ENCODE data around the gene PIGX. TPM values are rescaled to one million over a fixed set of nuclear protein-coding genes. Genes with fewer than 3 reads are reported as not detected.
A peak's percentile ranks its signal among the peaks of the same experiment; 100 is the strongest.
"Not testable (repeated sequence)": the region's sequence is repeated elsewhere in the genome, so short reads cannot be mapped to it uniquely, and the experiment has no call there.

The PIGX gene
- total RNA-seq, 2 experiments from 2014 or later: 30.7 to 32.8 TPM

DNA sequence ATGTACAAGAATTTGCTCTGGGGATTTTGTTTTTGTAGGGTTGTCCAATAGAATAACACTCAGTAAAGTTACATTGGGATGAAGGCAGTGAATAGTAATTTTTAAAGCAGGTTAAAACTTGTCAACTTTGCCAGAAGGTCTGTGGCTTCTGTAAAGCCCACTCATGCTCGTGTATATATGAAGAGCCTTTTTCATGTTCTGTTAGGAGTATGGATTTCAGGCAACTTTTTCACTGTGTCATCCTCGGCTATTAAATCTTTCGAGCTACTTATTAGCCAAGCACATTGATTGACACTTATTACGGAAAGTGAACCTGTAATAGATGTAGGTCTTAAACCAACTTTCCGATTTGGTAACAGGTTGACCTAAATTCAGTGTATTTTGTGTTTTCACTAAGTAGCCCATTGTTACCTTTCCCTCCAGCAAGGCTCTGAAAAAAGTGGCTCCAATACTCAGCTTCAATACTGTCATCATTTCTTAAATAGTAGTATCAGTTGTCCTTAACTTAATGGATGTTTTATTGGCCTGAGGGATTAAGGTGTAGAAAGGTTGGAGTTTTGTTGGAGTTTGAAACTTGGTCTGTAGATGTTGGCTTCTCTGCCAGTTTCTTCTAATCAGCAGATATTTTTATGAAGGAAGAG, 29.2 kb downstream of the PIGX start:
- no peaks in the 10 kb centered on the region for H3K27me3 Mint-ChIP-seq (ENCODE audit: low read depth)
- H3K27ac Mint-ChIP-seq: peak overlapping the region; percentile 98
- intact Hi-C loops (cut with micrococcal nuclease): loop anchor here (2.0 kb wide), 1 partner anchor 17 kb away; no protein-coding TSS in a partner anchor
- peaks cover 23% of the 10 kb centered on the region for H3K4me1 Mint-ChIP-seq (ENCODE audit: low read depth)
- CTCF ChIA-PET: interaction anchor here (0.6 to 1.4 kb wide), 3 partner anchors 29 to 125 kb away, joined by 3 to 5 read pairs (median 3); partner anchors contain the start of genes CEP19 and PIGX
- H3K36me3 Mint-ChIP-seq (ENCODE audit: low read depth): peaks cover 16% of the 10 kb centered on the region
- DNase-seq: no peak
- peak overlapping the region; percentile 100 for H3K4me3 Mint-ChIP-seq
- no peaks in the 10 kb centered on the region for H3K9me3 Mint-ChIP-seq

DNA sequence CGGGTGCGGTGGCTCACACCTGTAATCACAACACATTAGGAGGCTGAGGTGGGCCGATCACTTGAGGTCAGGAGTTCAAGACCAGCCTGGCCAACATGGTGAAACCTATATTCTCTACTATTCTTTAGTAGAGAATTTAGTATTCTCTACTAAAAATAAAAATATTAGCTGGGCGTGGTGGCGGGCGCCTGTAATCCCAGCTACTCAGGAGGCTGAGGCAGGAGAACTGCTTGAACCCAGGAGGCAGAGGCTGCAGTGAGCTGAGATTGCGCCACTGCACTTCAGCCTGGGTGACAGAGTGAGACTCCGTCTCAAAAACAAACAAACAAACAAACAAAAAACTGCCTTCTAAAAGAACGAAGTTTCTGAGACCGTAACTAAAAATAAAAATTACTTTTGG, 31.4 kb downstream of the PIGX start:
- H3K36me3 Mint-ChIP-seq (ENCODE audit: low read depth): peaks cover 26% of the 10 kb centered on the region
- DNase-seq; H3K4me3 Mint-ChIP-seq; intact Hi-C loops (cut with micrococcal nuclease); H3K9me3 Mint-ChIP-seq; H3K27ac Mint-ChIP-seq; H3K27me3 Mint-ChIP-seq (ENCODE audit: low read depth): not testable (repeated sequence)
- CTCF ChIA-PET: interaction anchor here (2.1 kb wide), 1 partner anchor 9 kb away, joined by 7 read pairs; no protein-coding TSS in a partner anchor
- H3K4me1 Mint-ChIP-seq (ENCODE audit: low read depth): peaks cover 37% of the 10 kb centered on the region

DNA sequence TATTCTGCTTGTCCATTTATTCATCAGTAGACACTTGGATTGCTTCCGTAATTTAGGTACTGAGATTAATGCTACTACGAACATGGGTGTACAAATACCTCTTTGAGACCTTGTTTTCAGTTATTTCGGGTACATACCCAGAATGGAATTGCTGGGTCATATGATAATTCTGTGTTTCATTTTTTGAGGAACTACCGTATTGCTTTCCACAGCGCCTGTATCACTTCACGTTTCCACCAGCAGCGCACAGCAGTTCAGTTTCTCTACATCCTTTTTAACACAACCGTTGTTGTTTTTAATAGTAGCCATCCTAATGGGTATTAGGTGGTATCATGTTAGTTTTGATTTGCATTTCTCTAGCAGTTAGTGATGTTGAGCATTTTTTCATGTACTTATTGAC, 36.9 kb downstream of the PIGX start:
- CTCF ChIA-PET: no interaction called here
- DNase-seq: no peak
- intact Hi-C loops (cut with micrococcal nuclease): no loop called here
- Mint-ChIP-seq H3K36me3 (ENCODE audit: low read depth) (peaks cover 33% of the 10 kb centered on the region), H3K4me1 (ENCODE audit: low read depth) (peaks cover 51% of the 10 kb centered on the region), H3K27ac (no peak overlapping the region), H3K9me3 (no peaks in the 10 kb centered on the region), H3K27me3 (ENCODE audit: low read depth) (no peaks in the 10 kb centered on the region), H3K4me3 (no peak overlapping the region)

DNA sequence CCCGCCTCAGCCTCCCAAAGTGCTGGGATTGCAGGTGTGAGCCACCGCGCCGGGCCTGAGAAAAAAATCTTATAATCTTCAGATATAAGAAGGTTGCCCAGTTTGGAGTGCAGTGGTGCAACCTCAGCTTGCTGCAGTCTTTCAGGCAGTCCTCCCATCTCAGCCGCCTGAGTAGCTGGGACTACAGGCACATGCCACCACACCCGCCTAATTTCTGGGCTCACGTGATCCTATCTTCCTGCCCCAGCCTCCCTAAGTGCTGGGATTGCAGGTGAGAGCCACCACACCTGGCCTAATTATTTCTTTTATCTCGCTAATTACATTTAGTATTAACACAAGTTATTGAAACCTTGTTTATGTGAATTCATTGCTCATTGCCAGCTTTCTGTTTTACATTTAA, 41.0 kb downstream of the PIGX start:
- Mint-ChIP-seq H3K4me3 (no peak overlapping the region), H3K36me3 (ENCODE audit: low read depth) (peaks cover 50% of the 10 kb centered on the region), H3K4me1 (ENCODE audit: low read depth) (peaks cover 60% of the 10 kb centered on the region), H3K27me3 (ENCODE audit: low read depth) (no peaks in the 10 kb centered on the region), H3K9me3 (peaks cover 17% of the 10 kb centered on the region), H3K27ac (no peak overlapping the region)
- no peak for DNase-seq
- CTCF ChIA-PET: interaction anchor here (1.9 kb wide), 1 partner anchor 10 kb away, joined by 7 read pairs; no protein-coding TSS in a partner anchor
- intact Hi-C loops (cut with micrococcal nuclease): no loop called here

DNA sequence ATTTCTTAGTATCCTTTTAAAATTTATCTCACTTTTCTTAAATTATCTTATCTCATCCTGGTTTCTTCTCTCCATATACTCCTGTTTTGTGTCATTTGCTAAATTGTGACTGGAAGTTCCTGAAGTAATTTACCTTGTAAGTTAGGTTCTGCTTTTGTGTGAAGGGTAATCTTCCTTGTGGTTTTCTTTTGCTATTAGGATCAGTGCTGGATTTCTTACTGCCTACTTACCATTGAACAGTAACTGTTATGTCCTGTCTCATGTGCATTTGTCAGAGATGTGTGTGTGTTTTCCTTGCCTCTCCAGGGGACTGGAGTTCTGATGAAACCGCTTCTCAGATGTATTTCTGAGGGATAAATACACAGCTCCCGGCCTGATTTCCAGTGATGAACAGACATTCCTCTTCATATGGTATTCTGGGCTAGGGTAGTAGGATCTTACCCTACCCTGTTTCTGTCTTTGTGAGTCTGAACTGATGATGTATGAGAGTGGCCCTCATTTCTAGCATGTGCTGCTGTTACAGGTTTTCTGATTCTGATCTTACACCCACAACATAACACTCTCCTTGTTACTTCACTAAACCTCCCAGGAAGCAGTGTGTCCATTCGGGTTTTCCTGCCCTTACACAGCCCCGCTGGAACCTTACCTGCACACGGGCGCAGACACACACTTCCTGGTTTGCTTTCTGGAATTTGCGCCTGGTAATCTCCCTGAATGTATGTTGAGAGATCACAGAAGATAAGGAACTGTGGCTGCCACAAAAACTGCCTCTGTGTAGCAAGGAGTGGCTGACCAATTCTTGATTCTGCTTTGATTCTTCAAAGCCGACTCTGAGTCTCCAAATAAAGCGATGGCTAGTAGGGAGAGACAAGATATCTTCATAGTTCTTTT, 42.2 kb downstream of the PIGX start:
- H3K4me3 Mint-ChIP-seq: no peak overlapping the region
- CTCF ChIA-PET: no interaction called here
- peaks cover 17% of the 10 kb centered on the region for H3K9me3 Mint-ChIP-seq
- no peaks in the 10 kb centered on the region for H3K27me3 Mint-ChIP-seq (ENCODE audit: low read depth)
- peaks cover 40% of the 10 kb centered on the region for H3K36me3 Mint-ChIP-seq (ENCODE audit: low read depth)
- H3K27ac Mint-ChIP-seq: no peak overlapping the region
- intact Hi-C loops (cut with micrococcal nuclease): no loop called here
- peaks cover 51% of the 10 kb centered on the region for H3K4me1 Mint-ChIP-seq (ENCODE audit: low read depth)
- DNase-seq: no peak

DNA sequence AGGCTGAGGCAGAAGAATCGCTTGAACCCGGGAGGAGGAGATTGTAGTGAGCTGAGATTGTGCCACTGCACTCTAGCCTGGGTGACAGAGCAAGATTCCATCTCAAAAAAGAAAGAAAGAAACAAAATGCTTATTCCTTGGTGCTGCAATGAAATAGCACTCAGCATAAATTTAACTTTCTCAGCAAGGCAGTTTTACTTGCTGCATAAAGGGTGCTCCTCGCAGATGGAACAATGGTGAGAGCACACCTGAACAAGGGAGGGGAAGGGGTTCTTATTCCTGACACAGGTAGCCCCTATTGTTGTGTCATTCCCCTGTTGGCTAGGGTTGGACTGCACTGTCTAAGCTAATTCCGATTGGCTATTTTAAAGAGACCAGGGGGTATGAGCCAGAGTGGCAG, 44.6 kb downstream of the PIGX start:
- intact Hi-C loops (cut with micrococcal nuclease): no loop called here
- no peaks in the 10 kb centered on the region for H3K27me3 Mint-ChIP-seq (ENCODE audit: low read depth)
- H3K36me3 Mint-ChIP-seq (ENCODE audit: low read depth): peaks cover 35% of the 10 kb centered on the region
- H3K27ac Mint-ChIP-seq: peak overlapping the region; percentile 63
- CTCF ChIA-PET: interaction anchor here (1.1 kb wide), 1 partner anchor 34 kb away, joined by 3 read pairs; no protein-coding TSS in a partner anchor
- DNase-seq: no peak
- no peak overlapping the region for H3K4me3 Mint-ChIP-seq
- peaks cover 21% of the 10 kb centered on the region for H3K9me3 Mint-ChIP-seq
- H3K4me1 Mint-ChIP-seq (ENCODE audit: low read depth): peaks cover 46% of the 10 kb centered on the region

DNA sequence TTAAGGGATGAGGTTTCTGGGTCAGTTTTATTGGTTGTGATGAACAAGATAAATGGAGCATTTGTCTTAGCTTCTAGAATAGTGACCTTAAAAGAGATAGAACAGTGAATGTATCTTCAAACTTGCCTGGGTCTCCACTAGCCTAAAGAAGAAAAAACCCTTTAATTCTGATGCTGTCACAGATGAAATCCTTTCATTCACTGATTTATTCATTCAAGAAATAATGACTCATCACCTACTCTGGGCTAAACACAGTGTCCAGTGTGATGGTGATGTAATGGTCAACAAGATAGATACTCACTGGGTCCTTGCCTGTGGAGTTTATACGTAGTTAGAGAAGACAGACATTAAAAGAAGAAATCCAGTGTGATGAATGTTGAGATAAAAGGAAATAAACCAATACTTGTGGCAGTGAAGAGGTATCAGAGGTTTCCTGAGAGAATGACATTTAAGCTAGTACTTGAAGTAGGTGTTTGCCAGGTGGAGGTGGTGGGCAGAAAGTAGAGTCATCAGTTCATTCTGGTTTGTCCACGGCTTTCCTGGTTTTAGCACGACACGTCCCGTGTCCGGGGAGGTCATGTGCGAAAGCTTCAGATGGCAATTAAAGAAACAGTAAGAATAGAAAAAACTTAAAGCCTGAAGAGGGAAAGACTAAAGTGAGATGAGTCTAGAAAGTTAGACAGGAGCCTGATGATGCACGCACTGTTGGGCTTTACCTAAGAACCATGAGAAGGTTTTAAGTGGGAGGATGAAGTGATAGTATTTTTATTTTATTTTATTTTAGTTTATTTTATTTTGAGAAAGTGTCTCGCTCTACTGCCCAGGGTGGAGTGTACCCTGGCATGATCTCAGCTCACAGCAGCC, 45.9 kb downstream of the PIGX start:
- H3K36me3 Mint-ChIP-seq (ENCODE audit: low read depth): peaks cover 36% of the 10 kb centered on the region
- peaks cover 21% of the 10 kb centered on the region for H3K9me3 Mint-ChIP-seq
- peak overlapping the region; percentile 48 for H3K27ac Mint-ChIP-seq
- intact Hi-C loops (cut with micrococcal nuclease): loop anchor here (2.0 kb wide), 1 partner anchor 17 kb away; no protein-coding TSS in a partner anchor
- H3K27me3 Mint-ChIP-seq (ENCODE audit: low read depth): no peaks in the 10 kb centered on the region
- peak; percentile 14 for DNase-seq
- CTCF ChIA-PET: no interaction called here
- peaks cover 44% of the 10 kb centered on the region for H3K4me1 Mint-ChIP-seq (ENCODE audit: low read depth)
- H3K4me3 Mint-ChIP-seq: no peak overlapping the region

DNA sequence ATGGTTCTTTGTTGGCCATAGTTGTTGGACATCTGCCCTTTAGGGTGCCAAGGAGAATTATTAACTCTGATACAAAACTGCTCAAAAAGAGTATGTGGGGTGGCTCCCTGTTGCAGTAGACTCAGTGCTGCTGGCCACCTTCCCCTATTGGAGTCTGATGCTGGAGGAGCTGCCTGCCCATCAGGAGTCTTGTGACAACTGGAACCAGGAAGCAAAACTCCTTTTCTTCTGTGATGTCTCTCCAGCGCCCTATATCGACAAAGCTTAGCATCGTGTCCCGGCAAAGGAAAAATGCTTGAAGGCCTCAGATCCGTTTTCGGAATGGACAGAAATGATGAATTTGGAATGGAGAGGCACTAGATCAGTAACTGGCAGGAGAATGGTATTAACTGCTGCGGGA, 51.0 kb downstream of the PIGX start:
- Mint-ChIP-seq H3K36me3 (ENCODE audit: low read depth) (peaks cover 15% of the 10 kb centered on the region), H3K4me1 (ENCODE audit: low read depth) (peaks cover 20% of the 10 kb centered on the region), H3K4me3 (no peak overlapping the region), H3K27me3 (ENCODE audit: low read depth) (no peaks in the 10 kb centered on the region), H3K9me3 (peaks cover 4% of the 10 kb centered on the region), H3K27ac (no peak overlapping the region)
- CTCF ChIA-PET: interaction anchor here (0.6 kb wide), 1 partner anchor 43 kb away, joined by 4 read pairs; no protein-coding TSS in a partner anchor
- intact Hi-C loops (cut with micrococcal nuclease): no loop called here
- DNase-seq: no peak

DNA sequence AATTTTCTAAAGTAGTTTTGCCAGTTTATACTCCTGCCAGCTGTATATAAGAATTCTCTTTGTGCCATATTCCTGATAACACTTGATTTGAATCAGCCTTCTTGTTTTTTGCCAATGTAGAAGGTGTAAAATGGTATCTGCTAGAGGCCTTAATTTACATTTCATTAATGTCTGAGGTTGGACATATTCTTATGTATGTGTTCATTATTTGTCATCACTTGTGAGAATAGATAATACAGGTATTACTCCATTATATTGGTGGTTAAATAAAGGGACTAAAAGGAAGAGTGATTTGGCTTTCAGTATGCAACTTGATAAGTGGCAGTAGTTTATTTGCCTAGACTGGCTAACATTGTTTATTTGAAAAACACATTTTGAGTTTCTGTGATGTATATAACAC, 53.3 kb downstream of the PIGX start:
- H3K4me3 Mint-ChIP-seq: no peak overlapping the region
- H3K4me1 Mint-ChIP-seq (ENCODE audit: low read depth): peaks cover 19% of the 10 kb centered on the region
- intact Hi-C loops (cut with micrococcal nuclease): no loop called here
- peaks cover 16% of the 10 kb centered on the region for H3K36me3 Mint-ChIP-seq (ENCODE audit: low read depth)
- H3K27me3 Mint-ChIP-seq (ENCODE audit: low read depth): no peaks in the 10 kb centered on the region
- H3K27ac Mint-ChIP-seq: no peak overlapping the region
- no peak for DNase-seq
- peaks cover 4% of the 10 kb centered on the region for H3K9me3 Mint-ChIP-seq
- CTCF ChIA-PET: no interaction called here

DNA sequence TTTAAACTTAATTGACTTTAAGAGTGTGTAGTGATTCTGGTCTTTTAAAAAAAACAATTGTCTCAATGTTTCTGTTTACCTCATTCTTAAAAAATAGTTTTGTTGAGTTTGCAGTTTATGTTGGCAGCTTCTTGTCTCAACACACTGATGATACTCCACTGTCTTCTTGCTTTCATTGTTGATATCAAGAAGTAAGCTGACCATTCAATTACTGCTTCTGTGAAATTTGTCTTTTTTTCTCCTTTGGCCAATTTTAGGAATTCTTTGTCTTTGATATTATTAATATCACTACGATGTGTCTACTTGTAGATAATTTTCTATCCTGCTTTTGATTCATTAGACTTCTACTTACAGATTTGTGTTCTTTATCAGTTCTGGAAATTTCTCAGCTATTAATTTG, 58.9 kb downstream of the PIGX start:
- DNase-seq: no peak
- H3K27ac Mint-ChIP-seq: no peak overlapping the region
- H3K36me3 Mint-ChIP-seq (ENCODE audit: low read depth): peaks cover 5% of the 10 kb centered on the region
- peaks cover 55% of the 10 kb centered on the region for H3K4me1 Mint-ChIP-seq (ENCODE audit: low read depth)
- H3K27me3 Mint-ChIP-seq (ENCODE audit: low read depth): no peaks in the 10 kb centered on the region
- intact Hi-C loops (cut with micrococcal nuclease): no loop called here
- no peak overlapping the region for H3K4me3 Mint-ChIP-seq
- H3K9me3 Mint-ChIP-seq: no peaks in the 10 kb centered on the region
- CTCF ChIA-PET: no interaction called here

DNA sequence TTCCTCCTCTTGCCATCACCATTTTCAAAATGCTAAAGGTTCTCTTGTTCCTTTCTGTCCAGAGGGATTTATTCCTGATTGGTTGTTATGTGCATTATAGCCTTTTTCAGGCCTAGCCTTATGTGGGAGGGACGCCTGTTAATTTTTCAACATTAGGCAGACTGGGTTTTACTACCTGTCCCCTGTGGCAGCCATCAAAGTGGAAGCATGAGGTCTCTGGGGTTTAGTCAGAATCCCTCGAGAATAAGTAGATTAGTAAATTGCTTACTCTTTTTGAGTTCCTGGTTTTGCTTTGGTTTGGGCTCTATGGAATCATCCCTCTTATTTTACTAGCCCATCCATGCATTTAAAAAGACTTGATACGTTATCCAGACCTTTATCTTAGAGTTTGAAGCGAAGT, 59.9 kb downstream of the PIGX start:
- no peaks in the 10 kb centered on the region for H3K27me3 Mint-ChIP-seq (ENCODE audit: low read depth)
- H3K4me1 Mint-ChIP-seq (ENCODE audit: low read depth): peaks cover 60% of the 10 kb centered on the region
- H3K9me3 Mint-ChIP-seq: no peaks in the 10 kb centered on the region
- no peak overlapping the region for H3K27ac Mint-ChIP-seq
- H3K4me3 Mint-ChIP-seq: no peak overlapping the region
- CTCF ChIA-PET: no interaction called here
- intact Hi-C loops (cut with micrococcal nuclease): no loop called here
- peaks cover 7% of the 10 kb centered on the region for H3K36me3 Mint-ChIP-seq (ENCODE audit: low read depth)
- DNase-seq: no peak

DNA sequence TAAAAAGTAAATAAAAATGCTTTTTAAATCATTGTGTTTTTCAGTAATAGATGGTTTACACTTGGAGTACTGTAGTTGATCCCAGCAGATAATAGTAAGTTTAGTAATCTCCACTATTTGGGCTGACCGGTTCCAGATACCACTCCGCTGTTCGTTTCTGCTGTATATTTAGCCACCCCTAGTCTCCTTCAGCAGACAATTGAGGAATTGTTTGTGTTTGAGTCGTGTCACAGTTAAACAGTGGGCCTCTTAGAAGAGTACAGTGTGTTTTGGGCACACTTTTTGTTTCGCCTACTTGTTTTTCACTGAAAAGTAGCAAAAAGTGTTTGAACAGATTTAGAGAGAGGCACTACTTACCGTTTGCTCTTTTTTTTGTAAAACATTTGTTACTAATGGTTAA, 60.7 kb downstream of the PIGX start:
- peaks cover 6% of the 10 kb centered on the region for H3K36me3 Mint-ChIP-seq (ENCODE audit: low read depth)
- no peak overlapping the region for H3K4me3 Mint-ChIP-seq
- H3K27ac Mint-ChIP-seq: no peak overlapping the region
- no peak for DNase-seq
- CTCF ChIA-PET: no interaction called here
- H3K9me3 Mint-ChIP-seq: no peaks in the 10 kb centered on the region
- H3K27me3 Mint-ChIP-seq (ENCODE audit: low read depth): no peaks in the 10 kb centered on the region
- intact Hi-C loops (cut with micrococcal nuclease): no loop called here
- peaks cover 60% of the 10 kb centered on the region for H3K4me1 Mint-ChIP-seq (ENCODE audit: low read depth)

Data from activated naive CD4-positive, alpha-beta T cell treated with anti-CD3 and anti-CD28 coated beads for 36 hours (primary cell).